Endodermal cell (in vitro differentiated cells): ENCODE measurements around the gene JAG2. TPM values are rescaled to one million over a fixed set of nuclear protein-coding genes. Genes with fewer than 3 reads are reported as not detected.

Source experiments
- DNase-seq: peaks from one replicate; pipeline ENCODE4 v3.0.0-alpha.2; 2017
- H3K27ac ChIP-seq: 2 replicates; pipeline ENCODE4 v1.5.1; 2013; ENCODE audit warnings: mild to moderate bottlenecking, low read depth, low read length, moderate library complexity
- H3K27me3 ChIP-seq: 2 replicates; pipeline ENCODE4 v1.6.1; 2013; ENCODE audit warnings: mild to moderate bottlenecking, low read length, moderate library complexity; ENCODE audit not compliant: insufficient read depth, control insufficient read depth, poor library complexity, severe bottlenecking
- H3K36me3 ChIP-seq: 2 replicates; pipeline ENCODE4 v1.7.0; 2013; ENCODE audit warnings: mild to moderate bottlenecking, low read length, moderate library complexity; ENCODE audit not compliant: control insufficient read depth, insufficient read depth
- H3K4me1 ChIP-seq: one replicate; pipeline ENCODE4 v1.7.0; 2013; ENCODE audit warnings: low read length; ENCODE audit not compliant: control insufficient read depth, insufficient read depth
- H3K4me3 ChIP-seq: 2 replicates; pipeline ENCODE4 v1.5.1; 2013; ENCODE audit warnings: mild to moderate bottlenecking, low read length, moderate library complexity
- H3K9ac ChIP-seq: 2 replicates; pipeline ENCODE4 v1.6.1; 2013; ENCODE audit warnings: mild to moderate bottlenecking, low read length, moderate library complexity; ENCODE audit not compliant: poor library complexity, severe bottlenecking; ENCODE audit errors: extremely low read depth
- H3K9me3 ChIP-seq: 2 replicates; pipeline ENCODE4 v1.6.1; 2013; ENCODE audit warnings: mild to moderate bottlenecking, low read length, moderate library complexity; ENCODE audit not compliant: control insufficient read depth
- H3K27ac Mint-ChIP-seq: 2 replicates; pipeline ENCODE4 v1.8.0; 2020; ENCODE audit warnings: mixed read lengths
- H3K27me3 Mint-ChIP-seq: 2 replicates; pipeline ENCODE4 v1.8.0; 2021; ENCODE audit warnings: mild to moderate bottlenecking, mixed read lengths; ENCODE audit not compliant: insufficient read depth
- H3K36me3 Mint-ChIP-seq: 2 replicates; pipeline ENCODE4 v1.8.0; 2020; ENCODE audit warnings: low read depth, mixed read lengths
- H3K4me1 Mint-ChIP-seq: 2 replicates; pipeline ENCODE4 v1.8.0; 2020; ENCODE audit warnings: mixed read lengths
- H3K4me3 Mint-ChIP-seq: 2 replicates; pipeline ENCODE4 v1.8.0; 2020; ENCODE audit warnings: mild to moderate bottlenecking, moderate library complexity, mixed read lengths
- H3K9me3 Mint-ChIP-seq: 2 replicates; pipeline ENCODE4 v1.8.0; 2020; ENCODE audit warnings: mild to moderate bottlenecking, mixed read lengths
- WGBS, 2 experiments: methylation state at CpG; one replicate each; pipeline versions ENCODE4 v1.1.5 to v1.1.7; 2013; ENCODE audit warnings: missing lambda C conversion rate in 2 of 2, mixed read lengths in 1 of 2; ENCODE audit not compliant: insufficient coverage in 1 of 2, insufficient read length in 1 of 2; 5-methylcytosine and 5-hydroxymethylcytosine counted together
- total RNA-seq, 2 donors: library from RNA; stranded (reverse); fragmentation: NEBNext Ultra II Directional in 1 of 2; extraction: Animal tissue kit (Norgen Biotek cat#: 25700) in 1 of 2; gene quantifications; 2 replicates in 1 of 2; 3 replicates in 1 of 2; pipeline ENCODE4 v1.2.1, GENCODE V29; 2021
- TF ChIP-seq, protein P1 (sequence below): fragments of 200-600 bp; sonication (generic); conservative IDR thresholded peaks from 2 replicates; pipeline ENCODE4 v1.5.0; 2021; ENCODE audit warnings: antibody characterized with exemption, mild to moderate bottlenecking

The JAG2 gene
- total RNA-seq, 2 donors from 2014 or later = 6.4 TPM

DNA sequence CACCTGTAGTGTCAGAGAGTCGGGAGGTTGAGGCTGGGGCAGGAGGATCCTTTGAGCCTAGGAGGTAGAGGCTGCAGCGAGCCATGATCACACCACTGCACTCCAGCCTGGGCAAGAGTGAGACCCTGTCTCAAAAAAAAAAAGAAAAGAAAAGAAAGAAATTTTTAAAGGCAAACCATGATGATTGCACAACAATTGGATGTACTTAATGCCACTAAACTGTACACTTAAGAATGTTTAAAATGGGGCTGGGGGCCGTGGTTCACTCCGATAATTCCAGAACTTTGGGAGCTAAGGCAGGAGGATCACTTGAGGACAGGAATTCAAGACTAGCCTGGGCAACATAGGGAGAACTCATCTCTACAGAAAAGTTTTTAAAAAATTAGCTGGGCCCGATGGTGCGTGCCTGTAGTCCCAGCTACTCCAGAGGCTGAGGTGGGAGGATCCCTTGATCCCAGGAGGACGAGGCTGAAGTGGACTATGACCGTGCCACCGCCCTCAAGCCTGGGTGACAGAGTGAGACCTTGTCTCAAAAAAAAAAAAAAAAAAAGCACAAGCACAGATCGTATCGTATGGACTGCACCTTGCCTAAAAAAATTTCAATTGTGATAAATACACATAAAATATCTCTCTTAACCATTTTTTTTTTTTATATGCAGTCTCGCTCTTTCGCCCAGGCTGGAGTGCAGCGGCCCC lies 32.7 kb downstream of the JAG2 start:
- Histone ChIP-seq H3K4me1 (no peaks in the 10 kb centered on the region), H3K27ac (no peak overlapping the region), H3K9ac (no peak overlapping the region), H3K36me3 (no peaks in the 10 kb centered on the region), H3K9me3 (peaks cover 13% of the 10 kb centered on the region), H3K27me3 (no peaks in the 10 kb centered on the region), H3K4me3 (no peak overlapping the region)
- no peaks in the 10 kb centered on the region for H3K4me1 Mint-ChIP-seq
- no peak overlapping the region for H3K4me3 Mint-ChIP-seq
- H3K27ac Mint-ChIP-seq = no peak overlapping the region
- TF ChIP-seq, protein P1, sequence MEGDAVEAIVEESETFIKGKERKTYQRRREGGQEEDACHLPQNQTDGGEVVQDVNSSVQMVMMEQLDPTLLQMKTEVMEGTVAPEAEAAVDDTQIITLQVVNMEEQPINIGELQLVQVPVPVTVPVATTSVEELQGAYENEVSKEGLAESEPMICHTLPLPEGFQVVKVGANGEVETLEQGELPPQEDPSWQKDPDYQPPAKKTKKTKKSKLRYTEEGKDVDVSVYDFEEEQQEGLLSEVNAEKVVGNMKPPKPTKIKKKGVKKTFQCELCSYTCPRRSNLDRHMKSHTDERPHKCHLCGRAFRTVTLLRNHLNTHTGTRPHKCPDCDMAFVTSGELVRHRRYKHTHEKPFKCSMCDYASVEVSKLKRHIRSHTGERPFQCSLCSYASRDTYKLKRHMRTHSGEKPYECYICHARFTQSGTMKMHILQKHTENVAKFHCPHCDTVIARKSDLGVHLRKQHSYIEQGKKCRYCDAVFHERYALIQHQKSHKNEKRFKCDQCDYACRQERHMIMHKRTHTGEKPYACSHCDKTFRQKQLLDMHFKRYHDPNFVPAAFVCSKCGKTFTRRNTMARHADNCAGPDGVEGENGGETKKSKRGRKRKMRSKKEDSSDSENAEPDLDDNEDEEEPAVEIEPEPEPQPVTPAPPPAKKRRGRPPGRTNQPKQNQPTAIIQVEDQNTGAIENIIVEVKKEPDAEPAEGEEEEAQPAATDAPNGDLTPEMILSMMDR = no peak
- H3K36me3 Mint-ChIP-seq = peaks cover 6% of the 10 kb centered on the region
- no peaks in the 10 kb centered on the region for H3K27me3 Mint-ChIP-seq
- 96% methylated on average over 9 to 14 of the region's 14 CpGs for WGBS, 2 experiments
- DNase-seq = peak; percentile 17
- peaks cover 18% of the 10 kb centered on the region for H3K9me3 Mint-ChIP-seq

DNA sequence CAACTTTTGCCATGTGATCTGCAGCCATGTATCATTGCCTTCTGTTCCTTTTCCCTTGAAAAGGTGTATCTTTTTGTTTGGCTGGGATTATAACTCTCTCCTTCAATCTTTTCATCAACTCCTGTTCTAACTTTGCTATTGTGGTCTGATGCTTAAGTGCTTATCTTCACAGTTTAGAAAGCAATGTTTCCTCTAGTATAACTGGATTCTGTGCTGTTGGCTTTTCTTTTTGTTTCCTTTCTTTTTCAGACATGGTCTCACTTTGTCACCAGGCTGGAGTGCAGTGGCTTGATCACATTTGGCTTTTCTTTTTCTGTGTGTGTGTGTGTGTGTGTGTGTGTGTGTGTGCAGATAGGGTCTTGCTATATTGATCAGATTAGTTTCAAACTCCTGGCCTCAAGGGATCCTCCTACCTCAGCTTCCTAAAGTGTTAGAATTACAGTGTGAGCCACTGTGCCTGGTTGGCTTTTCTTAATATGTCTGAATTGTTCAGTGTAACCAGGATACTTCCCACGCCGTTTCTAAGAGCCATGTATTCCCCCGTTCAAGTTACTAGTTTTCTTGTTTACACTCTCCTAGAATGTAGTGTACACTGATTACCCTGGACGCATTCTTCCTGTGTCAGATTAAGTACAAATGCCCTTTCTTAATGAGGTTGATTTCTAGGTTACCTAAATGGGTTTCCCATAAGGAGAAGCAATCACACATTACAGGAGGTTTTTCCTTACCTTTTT lies 35.5 kb downstream of the JAG2 start:
- Mint-ChIP-seq H3K27ac (no peak overlapping the region), H3K36me3 (no peaks in the 10 kb centered on the region), H3K9me3 (peaks cover 18% of the 10 kb centered on the region), H3K4me3 (no peak overlapping the region), H3K27me3 (peaks cover 9% of the 10 kb centered on the region), H3K4me1 (no peaks in the 10 kb centered on the region)
- 88 to 89% methylated on average over 4 of the region's 4 CpGs for WGBS, 2 experiments
- Histone ChIP-seq H3K9ac (no peak overlapping the region), H3K27me3 (no peaks in the 10 kb centered on the region), H3K36me3 (no peaks in the 10 kb centered on the region), H3K9me3 (peaks cover 6% of the 10 kb centered on the region), H3K27ac (no peak overlapping the region), H3K4me1 (no peaks in the 10 kb centered on the region), H3K4me3 (no peak overlapping the region)
- TF ChIP-seq, protein P1 = no peak
- no peak for DNase-seq

- Histone ChIP-seq H3K4me3 (no peak overlapping the region), H3K4me1 (no peaks in the 10 kb centered on the region), H3K27ac (no peak overlapping the region), H3K9me3 (peaks cover 6% of the 10 kb centered on the region), H3K36me3 (no peaks in the 10 kb centered on the region), H3K9ac (no peak overlapping the region), H3K27me3 (no peaks in the 10 kb centered on the region)
- no peak for DNase-seq
- WGBS, 2 experiments = 84% methylated on average over 1 of the region's 2 CpGs; no CpG with 5 or more reads in 1 of the 2 experiments
- H3K4me1 Mint-ChIP-seq = no peaks in the 10 kb centered on the region
- no peak overlapping the region for H3K4me3 Mint-ChIP-seq
- TF ChIP-seq, protein P1 = no peak
- H3K27me3 Mint-ChIP-seq = peaks cover 13% of the 10 kb centered on the region
- H3K27ac Mint-ChIP-seq = no peak overlapping the region
- peaks cover 18% of the 10 kb centered on the region for H3K9me3 Mint-ChIP-seq
- no peaks in the 10 kb centered on the region for H3K36me3 Mint-ChIP-seq
Observed at GRCh38 chr14:105131241-105131640, 37.3 kb downstream of the JAG2 start.
